DOHH2 (cell line): Measurements from ENCODE around the gene DUSP2.
A peak's percentile ranks its signal among the peaks of the same experiment; 100 is the strongest.
"Not testable (repeated sequence)": the region's sequence is repeated elsewhere in the genome, so short reads cannot be mapped to it uniquely, and the experiment has no call there.

Experiments
- H3F3A ChIP-seq: fragments of 200-600 bp; sonication (generic), shearing (Covaris generic); 2 replicates; pipeline ENCODE4 v1.6.0; 2016; ENCODE audit warnings: antibody characterized with exemption, mild to moderate bottlenecking; ENCODE audit not compliant: control insufficient read depth, insufficient read depth
- H3K27ac ChIP-seq: fragments of 200-600 bp; sonication (generic); 2 replicates; pipeline ENCODE4 v1.5.1; 2014; ENCODE audit warnings: low read depth, mild to moderate bottlenecking, low read length, moderate library complexity
- H3K27me3 ChIP-seq: fragments of 200-600 bp; sonication (generic); 2 replicates; pipeline ENCODE4 v1.6.1; 2014; ENCODE audit warnings: mild to moderate bottlenecking, low read length, mixed read lengths; ENCODE audit not compliant: control insufficient read depth
- H3K36me3 ChIP-seq: fragments of 200-600 bp; sonication (generic); 2 replicates; pipeline ENCODE4 v1.6.1; 2014; ENCODE audit warnings: mild to moderate bottlenecking, low read length, moderate library complexity, mixed read lengths; ENCODE audit not compliant: control insufficient read depth
- H3K4me1 ChIP-seq: fragments of 200-600 bp; sonication (generic); 2 replicates; pipeline ENCODE4 v1.6.1; 2014; ENCODE audit warnings: mild to moderate bottlenecking, low read length, mixed read lengths; ENCODE audit not compliant: control insufficient read depth
- H3K4me2 ChIP-seq: fragments of 200-600 bp; sonication (generic); 2 replicates; pipeline ENCODE4 v1.6.0; 2014; ENCODE audit warnings: mild to moderate bottlenecking, low read length, moderate library complexity
- H3K4me3 ChIP-seq: fragments of 200-600 bp; sonication (generic); 2 replicates; pipeline ENCODE4 v1.5.1; 2014; ENCODE audit warnings: mild to moderate bottlenecking, low read length, mixed read lengths
- H3K79me2 ChIP-seq: fragments of 200-600 bp; sonication (generic); 2 replicates; pipeline ENCODE4 v1.6.1; 2014; ENCODE audit warnings: mild to moderate bottlenecking, low read length, mixed read lengths; ENCODE audit not compliant: control insufficient read depth
- H3K9me2 ChIP-seq: fragments of 200-600 bp; sonication (generic); replicated peaks from 2 replicates; pipeline ENCODE4 v1.6.1; 2014; ENCODE audit warnings: mild to moderate bottlenecking, low read length, mixed read lengths; ENCODE audit not compliant: control insufficient read depth
- H3K9me3 ChIP-seq: fragments of 200-600 bp; sonication (generic); 2 replicates; pipeline ENCODE4 v1.6.1; 2014; ENCODE audit warnings: antibody characterized with exemption, low read length, mixed read lengths; ENCODE audit not compliant: control insufficient read depth, insufficient read depth
- H4K20me1 ChIP-seq: fragments of 200-600 bp; sonication (generic); 2 replicates; pipeline ENCODE4 v1.6.0; 2014; ENCODE audit warnings: low read depth, mild to moderate bottlenecking, antibody characterized with exemption, low read length, moderate library complexity; ENCODE audit not compliant: control insufficient read depth, insufficient read depth
- CTCF ChIP-seq: fragments of 200-600 bp; sonication (generic); IDR thresholded peaks from one replicate; pipeline ENCODE4 v1.5.1; 2014; ENCODE audit warnings: antibody characterized with exemption, mild to moderate bottlenecking, low read depth, low read length; ENCODE audit not compliant: poor library complexity, severe bottlenecking
- EZH2phosphoT487 ChIP-seq: fragments of 200-600 bp; sonication (generic); IDR thresholded peaks from 2 replicates; pipeline ENCODE4 v1.6.1; 2017; ENCODE audit warnings: borderline replicate concordance, mild to moderate bottlenecking, antibody characterized with exemption, low read length, moderate library complexity, mixed read lengths

DUSP2 gene

GRCh38 chr2:96143848-96144480, 1.3 kb downstream of the DUSP2 start:
- Histone ChIP-seq H3K4me3 (peak overlapping the region; percentile 97), H3K27ac (peak overlapping the region; percentile 90), H4K20me1 (peaks cover 20% of the 10 kb centered on the region), H3K79me2 (peaks cover 29% of the 10 kb centered on the region), H3K27me3 (no peaks in the 10 kb centered on the region), H3K9me2 (no peaks in the 10 kb centered on the region), H3K4me2 (peak overlapping the region; percentile 94), H3F3A (peaks cover 21% of the 10 kb centered on the region), H3K36me3 (peaks cover 32% of the 10 kb centered on the region), H3K9me3 (no peaks in the 10 kb centered on the region), H3K4me1 (peaks cover 58% of the 10 kb centered on the region)
- no peak for TF ChIP-seq EZH2phosphoT487
- peak; percentile 51 for TF ChIP-seq CTCF

GRCh38 chr2:96143231-96143847, 1.9 kb downstream of the DUSP2 start:
- no peaks in the 10 kb centered on the region for H3K9me2 ChIP-seq
- peaks cover 21% of the 10 kb centered on the region for H3F3A ChIP-seq
- H3K4me1 ChIP-seq = peaks cover 52% of the 10 kb centered on the region
- H3K27me3 ChIP-seq = no peaks in the 10 kb centered on the region
- H3K79me2 ChIP-seq = peaks cover 29% of the 10 kb centered on the region
- TF ChIP-seq CTCF (no peak), EZH2phosphoT487 (no peak)
- H4K20me1 ChIP-seq = peaks cover 20% of the 10 kb centered on the region
- H3K9me3 ChIP-seq = no peaks in the 10 kb centered on the region
- H3K4me3 ChIP-seq = peak overlapping the region; percentile 97
- H3K36me3 ChIP-seq = peaks cover 32% of the 10 kb centered on the region
- peak overlapping the region; percentile 94 for H3K4me2 ChIP-seq
- no peak overlapping the region for H3K27ac ChIP-seq

- H3K4me3 ChIP-seq = peak overlapping the region; percentile 97
- H3K27me3 ChIP-seq = no peaks in the 10 kb centered on the region
- peaks cover 32% of the 10 kb centered on the region for H3K36me3 ChIP-seq
- H3K4me1 ChIP-seq = peaks cover 43% of the 10 kb centered on the region
- H3K79me2 ChIP-seq = peaks cover 29% of the 10 kb centered on the region
- peak overlapping the region; percentile 94 for H3K4me2 ChIP-seq
- H3K9me2 ChIP-seq = no peaks in the 10 kb centered on the region
- peak; percentile 56 for TF ChIP-seq CTCF
- no peak for TF ChIP-seq EZH2phosphoT487
- peaks cover 21% of the 10 kb centered on the region for H3F3A ChIP-seq
- peaks cover 20% of the 10 kb centered on the region for H4K20me1 ChIP-seq
- no peak overlapping the region for H3K27ac ChIP-seq
- H3K9me3 ChIP-seq = no peaks in the 10 kb centered on the region
These were observed 2.8 kb downstream of the DUSP2 start for GRCh38 chr2:96142217-96143113.

GRCh38 chr2:96141624-96141967, 3.6 kb downstream of the DUSP2 start:
- not testable (repeated sequence) for H3K4me2 ChIP-seq, H3K9me2 ChIP-seq, H3K27me3 ChIP-seq, H3K9me3 ChIP-seq, H3K4me3 ChIP-seq, H3K27ac ChIP-seq
- Histone ChIP-seq H3K36me3 (peaks cover 32% of the 10 kb centered on the region), H3K79me2 (peaks cover 29% of the 10 kb centered on the region), H4K20me1 (peaks cover 20% of the 10 kb centered on the region), H3F3A (peaks cover 21% of the 10 kb centered on the region), H3K4me1 (peaks cover 34% of the 10 kb centered on the region)
